Measurements from ENCODE around the gene SLIT3.

Gene SLIT3

DNA sequence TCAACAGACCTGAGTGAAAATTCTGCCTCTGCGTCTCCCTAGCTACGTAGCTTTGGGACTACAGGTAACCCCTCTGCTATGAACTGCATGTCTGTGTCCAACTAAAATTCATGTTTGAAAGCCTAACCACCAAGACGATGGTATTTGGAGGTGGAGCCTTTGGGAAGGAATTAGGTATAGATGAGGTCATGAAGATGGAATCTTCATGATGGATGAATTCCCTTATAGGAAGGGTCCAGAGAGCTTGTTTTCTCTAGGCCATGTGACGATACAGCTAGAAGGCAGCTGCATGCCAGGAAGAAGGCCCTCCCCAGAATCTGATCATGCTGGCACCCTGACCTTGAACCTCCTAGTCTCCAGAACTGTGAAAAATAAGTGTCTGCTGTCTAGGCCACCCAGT lies 296.4 kb downstream of the SLIT3 start:
- H3K9me3 ChIP-seq: no peaks in the 10 kb centered on the region
- peak; percentile 32 for DNase-seq
- peak overlapping the region; percentile 22 for H3K4me3 ChIP-seq (ENCODE audit: low read depth, low read length)
- H3K36me3 ChIP-seq: no peaks in the 10 kb centered on the region
- TF ChIP-seq, protein P1, sequence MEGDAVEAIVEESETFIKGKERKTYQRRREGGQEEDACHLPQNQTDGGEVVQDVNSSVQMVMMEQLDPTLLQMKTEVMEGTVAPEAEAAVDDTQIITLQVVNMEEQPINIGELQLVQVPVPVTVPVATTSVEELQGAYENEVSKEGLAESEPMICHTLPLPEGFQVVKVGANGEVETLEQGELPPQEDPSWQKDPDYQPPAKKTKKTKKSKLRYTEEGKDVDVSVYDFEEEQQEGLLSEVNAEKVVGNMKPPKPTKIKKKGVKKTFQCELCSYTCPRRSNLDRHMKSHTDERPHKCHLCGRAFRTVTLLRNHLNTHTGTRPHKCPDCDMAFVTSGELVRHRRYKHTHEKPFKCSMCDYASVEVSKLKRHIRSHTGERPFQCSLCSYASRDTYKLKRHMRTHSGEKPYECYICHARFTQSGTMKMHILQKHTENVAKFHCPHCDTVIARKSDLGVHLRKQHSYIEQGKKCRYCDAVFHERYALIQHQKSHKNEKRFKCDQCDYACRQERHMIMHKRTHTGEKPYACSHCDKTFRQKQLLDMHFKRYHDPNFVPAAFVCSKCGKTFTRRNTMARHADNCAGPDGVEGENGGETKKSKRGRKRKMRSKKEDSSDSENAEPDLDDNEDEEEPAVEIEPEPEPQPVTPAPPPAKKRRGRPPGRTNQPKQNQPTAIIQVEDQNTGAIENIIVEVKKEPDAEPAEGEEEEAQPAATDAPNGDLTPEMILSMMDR (IDR thresholded peaks at IDR 0.05; ENCODE audit: low read depth, low read length): no peak
- peaks cover 51% of the 10 kb centered on the region for H3K4me1 ChIP-seq
- no peaks in the 10 kb centered on the region for H3K27me3 ChIP-seq

DNA sequence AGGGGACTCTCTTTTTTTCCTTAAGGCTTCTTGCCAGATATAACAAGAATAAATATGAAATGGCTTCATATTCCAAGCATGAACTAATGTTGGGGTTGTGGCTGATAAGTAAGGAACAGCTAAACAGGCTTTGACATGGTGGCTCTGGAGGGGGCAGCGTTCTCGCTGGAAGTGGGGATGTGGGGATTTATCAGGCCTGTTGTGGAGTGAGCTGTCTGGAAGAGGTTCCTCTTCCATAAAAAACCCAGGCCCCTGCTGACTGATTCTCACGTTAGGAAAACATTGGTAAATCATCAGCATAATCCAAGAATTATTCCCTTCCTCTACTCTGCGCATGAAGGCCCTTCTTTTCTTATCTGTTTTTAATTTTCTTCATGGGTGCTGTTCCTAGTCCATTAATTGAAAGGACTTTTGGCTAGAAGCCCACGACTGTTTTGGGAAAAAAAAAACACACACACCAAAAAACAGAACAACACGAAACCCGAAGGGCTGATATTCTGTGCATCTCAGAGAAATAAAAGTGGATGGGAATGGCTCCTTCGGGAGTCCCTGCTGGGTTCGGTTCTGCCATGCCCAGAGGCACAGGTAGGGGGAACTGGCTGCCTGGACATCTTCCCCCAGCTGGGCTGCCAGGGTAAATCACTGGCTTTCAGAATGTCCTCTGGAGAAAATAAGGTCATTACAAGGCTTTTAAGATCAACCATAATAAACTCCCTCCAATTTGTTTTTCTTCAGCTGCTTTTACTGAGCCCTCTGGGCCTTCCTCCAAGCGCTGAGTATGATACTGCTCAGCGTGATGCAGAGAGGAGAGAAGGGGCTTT lies 297.0 kb downstream of the SLIT3 start:
- DNase-seq: peak; percentile 83
- Histone ChIP-seq H3K36me3 (no peaks in the 10 kb centered on the region), H3K4me3 (ENCODE audit: low read depth, low read length) (peak overlapping the region; percentile 22), H3K4me1 (peaks cover 46% of the 10 kb centered on the region), H3K27me3 (no peaks in the 10 kb centered on the region), H3K9me3 (no peaks in the 10 kb centered on the region)
- TF ChIP-seq, protein P1 (IDR thresholded peaks at IDR 0.05; ENCODE audit: low read depth, low read length): peak; percentile 83

DNA sequence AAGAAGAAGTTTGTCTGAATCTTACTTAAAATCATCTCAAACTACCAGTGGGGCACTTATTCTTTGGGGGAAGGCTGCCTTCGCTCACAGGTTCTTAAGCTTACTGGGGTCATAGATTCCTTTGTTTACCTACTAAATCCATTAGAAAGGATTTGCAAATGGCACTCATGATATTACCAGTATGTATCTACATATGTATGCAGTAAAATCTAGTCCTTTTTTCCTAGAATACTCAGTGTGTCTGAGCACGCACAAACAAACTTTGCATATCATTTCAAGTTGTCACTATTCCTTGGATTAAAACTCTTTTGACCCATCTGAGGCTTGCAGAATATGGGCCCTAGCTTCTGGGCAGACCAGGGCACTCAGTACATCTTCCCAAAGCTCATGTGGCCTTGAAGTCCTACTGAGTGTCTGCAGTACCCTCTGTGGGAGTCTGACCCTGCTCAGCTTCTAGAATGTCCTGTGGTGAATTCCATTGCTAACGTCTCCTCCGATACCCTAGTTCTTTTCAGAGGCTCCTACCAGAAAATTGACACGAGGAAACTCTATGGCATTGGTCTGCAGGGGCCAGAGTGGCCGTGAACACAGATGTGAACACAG lies 297.9 kb downstream of the SLIT3 start:
- TF ChIP-seq, protein P1 (IDR thresholded peaks at IDR 0.05; ENCODE audit: low read depth, low read length): no peak
- Histone ChIP-seq H3K4me3 (ENCODE audit: low read depth, low read length) (no peak overlapping the region), H3K27me3 (no peaks in the 10 kb centered on the region), H3K4me1 (peaks cover 43% of the 10 kb centered on the region), H3K36me3 (no peaks in the 10 kb centered on the region), H3K9me3 (no peaks in the 10 kb centered on the region)
- no peak for DNase-seq

DNA sequence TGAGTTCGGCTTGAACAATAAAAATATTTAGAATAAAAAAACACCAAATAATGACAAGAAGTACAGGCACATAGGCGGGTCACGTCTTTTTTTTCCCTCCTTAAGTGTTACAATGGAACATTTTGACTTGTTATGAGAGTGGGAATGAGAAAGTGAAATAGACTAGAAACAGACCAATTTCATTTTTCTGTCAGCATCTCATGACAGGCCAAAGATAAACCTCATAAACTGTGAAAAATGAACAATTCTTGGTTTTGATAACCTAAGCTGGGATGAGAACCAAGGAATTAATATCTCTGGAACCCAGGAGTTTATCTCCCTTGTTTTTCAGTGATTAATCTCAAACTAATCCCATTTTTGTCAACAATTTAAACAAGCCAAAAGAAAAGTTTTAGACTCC lies 299.5 kb downstream of the SLIT3 start:
- Histone ChIP-seq H3K27me3 (no peaks in the 10 kb centered on the region), H3K9me3 (no peaks in the 10 kb centered on the region), H3K4me1 (peaks cover 43% of the 10 kb centered on the region), H3K4me3 (ENCODE audit: low read depth, low read length) (no peak overlapping the region), H3K36me3 (no peaks in the 10 kb centered on the region)
- DNase-seq: no peak
- TF ChIP-seq, protein P1 (IDR thresholded peaks at IDR 0.05; ENCODE audit: low read depth, low read length): no peak

DNA sequence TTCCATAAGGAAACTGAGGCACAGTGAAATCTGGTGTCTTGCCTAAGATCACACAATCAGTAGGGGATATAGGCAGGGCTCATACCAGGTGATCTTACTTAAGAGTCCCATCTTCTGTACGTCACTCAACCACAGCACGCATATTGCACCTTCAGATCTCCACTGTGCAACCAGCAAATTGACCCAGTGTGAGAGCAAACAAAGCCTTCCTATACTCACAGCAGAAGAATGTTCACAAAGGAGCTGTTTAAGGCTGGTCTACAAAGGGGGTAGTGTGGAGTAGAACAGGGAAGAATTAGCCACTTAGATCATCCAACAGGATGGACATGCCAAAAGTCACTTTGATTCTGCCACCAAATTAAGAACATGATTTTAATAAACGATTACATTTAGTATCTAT lies 305.9 kb downstream of the SLIT3 start:
- DNase-seq: no peak
- H3K9me3 ChIP-seq: no peaks in the 10 kb centered on the region
- TF ChIP-seq, protein P1 (IDR thresholded peaks at IDR 0.05; ENCODE audit: low read depth, low read length): no peak
- H3K36me3 ChIP-seq: no peaks in the 10 kb centered on the region
- peaks cover 4% of the 10 kb centered on the region; the same call in 1 of the 2 replicates for H3K4me1 ChIP-seq
- no peak overlapping the region for H3K4me3 ChIP-seq (ENCODE audit: low read depth, low read length)
- H3K27me3 ChIP-seq: no peaks in the 10 kb centered on the region

DNA sequence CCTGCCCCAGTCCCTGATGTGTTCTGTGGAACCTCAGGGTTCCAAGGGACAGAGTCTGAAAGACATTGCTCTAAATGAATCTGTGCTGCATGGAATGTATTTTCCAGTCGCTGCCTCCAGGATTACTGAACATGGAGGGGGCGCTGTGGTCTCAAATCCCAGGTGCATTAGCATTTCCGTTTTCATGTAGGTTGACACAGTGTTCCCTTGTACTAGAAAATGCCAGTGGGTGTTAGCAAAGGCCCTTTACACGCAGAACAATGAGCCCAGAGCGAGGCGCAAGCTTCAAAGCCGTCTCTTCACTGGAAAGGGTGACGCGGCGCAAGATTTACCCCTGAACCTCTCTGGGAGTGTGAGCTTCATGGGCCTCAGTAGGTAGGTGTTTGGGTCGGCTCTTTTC lies 308.3 kb downstream of the SLIT3 start:
- no peaks in the 10 kb centered on the region for H3K9me3 ChIP-seq
- H3K4me3 ChIP-seq (ENCODE audit: low read depth, low read length): no peak overlapping the region
- TF ChIP-seq, protein P1 (IDR thresholded peaks at IDR 0.05; ENCODE audit: low read depth, low read length): peak; percentile 76
- H3K27me3 ChIP-seq: no peaks in the 10 kb centered on the region
- peak; percentile 56 for DNase-seq
- peaks cover 18% of the 10 kb centered on the region for H3K4me1 ChIP-seq
- no peaks in the 10 kb centered on the region for H3K36me3 ChIP-seq

All from BE2C (cell line).